T47D (cell line): ENCODE data around the gene MEX3C.

Source experiments
- DNase-seq, 2 experiments: peaks; one replicate each; pipeline versions ENCODE4 v3.0.0 to v3.0.0-alpha.2; 2011 to 2012; ENCODE audit warnings: low read depth in 1 of 2, low spot score in 1 of 2
- JUND ChIP-seq: IDR thresholded peaks from 2 replicates; pipeline ENCODE4 v1.6.1; 2012; ENCODE audit warnings: low read depth
- in situ Hi-C: cut with HindIII; loops from 2 replicates; pipeline ENCODE4 v1.10.0; 2016; ENCODE audit warnings: low sequenced_read_pairs, low pct_unique_long_range_greater_than_20kb

The MEX3C gene

GRCh38 chr18:51163543-51163942 is 33.9 kb downstream of the MEX3C start:
- no peak for DNase-seq
- in situ Hi-C loops, result no loop called here

DNA sequence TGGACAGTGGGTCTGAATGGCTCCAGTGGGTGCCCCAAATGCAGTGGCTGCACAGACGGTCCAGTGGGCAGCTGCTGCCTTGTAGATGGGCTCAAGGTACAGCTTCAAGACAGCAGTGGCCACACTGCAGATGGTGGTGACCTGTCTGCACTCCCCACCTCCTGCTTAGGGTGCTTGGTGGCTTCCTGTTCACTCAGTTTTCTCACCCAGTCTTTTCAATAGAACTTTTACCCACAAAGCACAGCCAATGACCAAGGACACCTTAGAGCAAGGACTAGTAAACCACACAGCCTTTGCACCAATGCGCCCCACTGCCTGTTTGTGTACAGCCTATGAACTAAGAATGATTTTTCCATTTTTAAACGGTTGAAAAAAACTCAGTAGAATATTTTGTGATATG is 34.9 kb downstream of the MEX3C start:
- in situ Hi-C loops, result no loop called here
- TF ChIP-seq JUND, result no peak
- no peak for DNase-seq

More at GRCh38 chr18:51163543-51163942, 33.9 kb downstream of the MEX3C start:
- TF ChIP-seq JUND, result no peak

- no peak for DNase-seq
- TF ChIP-seq JUND, result no peak
- in situ Hi-C loops, result no loop called here
Measured at GRCh38 chr18:51160646-51161045, 36.8 kb downstream of the MEX3C start.

GRCh38 chr18:51157215-51157614 is 40.3 kb downstream of the MEX3C start:
- no peak for TF ChIP-seq JUND
- in situ Hi-C loops, result no loop called here
- DNase-seq, result no peak

- DNase-seq, result no peak
- in situ Hi-C loops, result no loop called here
- TF ChIP-seq JUND, result no peak
Measured at GRCh38 chr18:51154431-51155063, 42.9 kb downstream of the MEX3C start.

DNA sequence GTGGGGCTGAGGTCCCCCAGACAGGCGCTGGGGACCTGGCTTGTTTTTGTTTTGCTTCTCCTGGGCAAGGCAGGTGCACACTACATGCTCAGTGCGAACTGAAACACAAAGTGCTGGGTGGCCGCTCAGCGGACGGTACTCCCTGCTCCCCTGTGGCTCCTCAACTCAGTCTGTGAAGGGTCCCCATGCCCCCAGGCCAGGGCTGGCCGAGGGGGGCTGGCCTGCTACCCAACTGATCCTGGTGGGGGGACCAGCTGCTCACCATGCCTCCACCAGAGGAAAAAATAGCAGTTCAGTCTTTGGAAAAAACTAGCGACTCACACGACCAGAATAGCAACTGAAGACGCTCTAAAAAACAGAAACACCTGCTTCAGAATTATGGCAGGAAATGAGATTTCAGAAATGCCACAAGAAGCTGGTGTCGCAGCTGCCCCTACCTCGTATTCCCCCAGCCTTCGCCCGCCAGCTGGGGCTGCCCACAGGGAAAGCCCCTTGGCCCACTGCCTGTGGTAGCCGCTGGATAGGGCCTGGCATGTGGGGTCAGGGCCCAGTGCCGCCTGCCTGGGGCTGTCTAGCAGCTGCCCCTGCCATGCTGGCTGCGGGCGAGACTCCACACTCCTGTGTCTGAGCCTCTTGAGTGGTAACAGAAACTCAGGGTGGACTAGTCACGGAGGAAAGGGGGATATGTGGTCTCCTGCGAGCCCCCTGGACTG is 43.7 kb downstream of the MEX3C start:
- no peak for DNase-seq
- in situ Hi-C loops, result no loop called here
- TF ChIP-seq JUND, result no peak

GRCh38 chr18:51151568-51152511 is 45.6 kb downstream of the MEX3C start:
- no peak for TF ChIP-seq JUND
- DNase-seq, result no peak
- in situ Hi-C loops, result no loop called here

DNA sequence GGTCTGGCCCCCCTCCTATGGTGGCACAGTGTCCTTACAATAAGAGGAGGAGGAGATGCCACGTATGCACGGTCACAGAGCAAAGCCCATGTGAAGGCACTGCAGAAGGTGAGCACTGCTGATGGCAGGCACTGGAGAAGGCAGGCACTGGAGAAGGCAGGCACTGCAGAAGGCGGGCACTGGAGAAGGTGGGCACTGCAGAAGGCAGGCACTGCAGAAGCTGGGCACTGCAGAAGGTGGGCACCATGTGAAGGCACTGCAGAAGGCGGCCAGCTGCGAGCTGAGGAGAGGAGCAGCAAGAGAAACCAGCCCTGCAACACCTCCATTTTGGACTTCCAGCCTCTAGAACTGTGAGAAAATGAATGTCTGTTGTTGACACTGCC is 46.3 kb downstream of the MEX3C start:
- in situ Hi-C loops, result no loop called here

DNA sequence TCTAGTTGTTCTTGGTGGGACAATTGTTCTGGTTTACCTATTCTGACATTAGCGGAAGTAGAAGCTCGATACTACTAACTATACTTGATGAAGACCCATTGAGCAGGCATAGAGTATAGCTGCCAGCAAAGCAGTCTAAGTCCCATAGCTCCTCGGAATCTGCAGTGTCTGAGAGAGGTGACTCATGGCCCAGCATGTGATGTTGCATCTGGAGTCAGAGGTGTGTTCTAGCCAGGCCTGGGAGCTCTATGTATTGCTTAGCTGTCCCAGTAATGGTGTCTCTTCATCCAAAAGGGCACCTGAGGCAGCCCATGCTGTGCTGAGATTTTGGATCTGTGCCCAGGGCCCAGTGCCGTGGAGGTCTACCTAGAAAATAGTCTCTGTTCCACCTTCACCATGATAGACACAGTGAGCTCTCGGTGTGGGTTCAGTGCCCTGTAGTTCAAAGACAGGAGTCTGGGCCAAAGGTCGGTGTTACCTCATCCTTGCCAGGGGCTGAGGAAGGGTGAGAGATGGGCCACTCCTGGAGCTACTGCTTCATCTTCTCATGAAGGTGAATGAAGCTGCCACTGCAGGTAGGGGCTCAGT is 47.3 kb downstream of the MEX3C start:
- in situ Hi-C loops, result no loop called here
- no peak for DNase-seq
- no peak for TF ChIP-seq JUND

More for the DNA sequence above, 46.3 kb downstream of the MEX3C start:
- DNase-seq, result no peak
- no peak for TF ChIP-seq JUND

GRCh38 chr18:51149670-51150069 is 47.8 kb downstream of the MEX3C start:
- in situ Hi-C loops, result no loop called here

GRCh38 chr18:51146909-51147308 is 50.6 kb downstream of the MEX3C start:
- TF ChIP-seq JUND, result no peak
- DNase-seq, result no peak
- in situ Hi-C loops, result no loop called here

More at GRCh38 chr18:51149670-51150069, 47.8 kb downstream of the MEX3C start:
- no peak for DNase-seq
- TF ChIP-seq JUND, result no peak

DNA sequence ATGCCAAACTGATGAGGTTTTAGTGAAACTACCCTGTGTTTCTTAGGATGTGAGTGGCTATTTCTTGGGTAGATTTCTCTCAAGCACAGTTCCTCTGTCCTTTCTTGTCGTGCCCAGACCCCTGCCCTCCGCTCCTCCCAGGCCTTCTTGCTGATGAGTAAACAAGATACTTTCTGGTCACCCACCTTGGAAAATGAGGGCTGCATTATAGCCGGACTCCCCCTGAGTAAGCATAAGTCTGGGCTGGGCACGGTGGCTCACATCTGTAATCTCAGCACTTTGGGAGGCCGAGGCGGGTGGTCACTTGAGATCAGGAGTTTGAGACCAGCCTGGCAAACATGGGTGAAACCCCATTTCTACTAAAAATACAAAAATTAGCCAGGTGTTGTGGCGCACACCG is 58.5 kb downstream of the MEX3C start:
- in situ Hi-C loops, result no loop called here
- TF ChIP-seq JUND, result no peak

More for the DNA sequence above, 58.5 kb downstream of the MEX3C start:
- DNase-seq, result no peak
